Loucy (cell line): ENCODE data around the gene HTD2.
"Not testable (repeated sequence)": the region's sequence is repeated elsewhere in the genome, so short reads cannot be mapped to it uniquely, and the experiment has no call there.

Source experiments
- H2AFZ ChIP-seq: fragments of 200-600 bp; sonication (generic); 2 replicates; pipeline ENCODE4 v1.6.0; 2016; ENCODE audit warnings: antibody characterized with exemption, mild to moderate bottlenecking, low read length, moderate library complexity
- H3F3A ChIP-seq: fragments of 200-600 bp; 2 replicates; pipeline ENCODE4 v1.6.0; 2016; ENCODE audit warnings: antibody characterized with exemption, low read depth, mild to moderate bottlenecking
- H3K27me3 ChIP-seq: fragments of 200-600 bp; sonication (generic); 2 replicates; pipeline ENCODE4 v1.6.1; 2014; ENCODE audit warnings: low read length, mild to moderate bottlenecking; ENCODE audit not compliant: insufficient read depth, poor library complexity, severe bottlenecking
- H3K36me3 ChIP-seq: fragments of 200-600 bp; sonication (generic); 2 replicates; pipeline ENCODE4 v1.6.1; 2016; ENCODE audit warnings: low read length; ENCODE audit not compliant: insufficient read depth
- H3K4me1 ChIP-seq: fragments of 200-600 bp; sonication (generic); 2 replicates; pipeline ENCODE4 v1.5.1; 2014; ENCODE audit warnings: low read length, mild to moderate bottlenecking; ENCODE audit not compliant: insufficient read depth, poor library complexity, severe bottlenecking
- H3K4me2 ChIP-seq: fragments of 200-600 bp; sonication (generic); 2 replicates; pipeline ENCODE4 v1.6.0; 2014; ENCODE audit warnings: antibody characterized with exemption, low read length, low read depth, mild to moderate bottlenecking; ENCODE audit not compliant: poor library complexity, severe bottlenecking
- H3K4me3 ChIP-seq: fragments of 200-600 bp; sonication (generic); 2 replicates; pipeline ENCODE4 v1.5.1; 2014; ENCODE audit warnings: low read length, mild to moderate bottlenecking, mixed read lengths; ENCODE audit not compliant: poor library complexity, severe bottlenecking
- H3K79me2 ChIP-seq: fragments of 200-600 bp; sonication (generic); 2 replicates; pipeline ENCODE4 v1.6.1; 2014; ENCODE audit warnings: low read length; ENCODE audit not compliant: insufficient read depth
- H3K9ac ChIP-seq: fragments of 200-600 bp; sonication (generic); 2 replicates; pipeline ENCODE4 v1.6.0; 2014; ENCODE audit warnings: mild to moderate bottlenecking, low read depth, low read length, moderate library complexity; ENCODE audit not compliant: poor library complexity, severe bottlenecking
- H3K9me2 ChIP-seq: fragments of 200-600 bp; sonication (generic); replicated peaks from 2 replicates; pipeline ENCODE4 v1.6.1; 2016; ENCODE audit warnings: low read depth, low read length, mixed read lengths
- H3K9me3 ChIP-seq: fragments of 200-600 bp; sonication (generic); 2 replicates; pipeline ENCODE4 v1.6.1; 2014; ENCODE audit warnings: mild to moderate bottlenecking, antibody characterized with exemption, low read length, low read depth; ENCODE audit not compliant: insufficient read depth
- H4K20me1 ChIP-seq: fragments of 200-600 bp; sonication (generic); 2 replicates; pipeline ENCODE4 v1.6.0; 2014; ENCODE audit warnings: antibody characterized with exemption, low read length, mild to moderate bottlenecking; ENCODE audit not compliant: insufficient read depth, poor library complexity, severe bottlenecking
- CTCF ChIP-seq: fragments of 200-600 bp; sonication (generic); conservative IDR thresholded peaks from 2 replicates; pipeline ENCODE4 v1.5.1; 2014; ENCODE audit warnings: mild to moderate bottlenecking, antibody characterized with exemption, low read length
- EZH2phosphoT487 ChIP-seq: fragments of 200-600 bp; IDR thresholded peaks from 2 replicates; pipeline ENCODE4 v1.6.1; 2018; ENCODE audit warnings: antibody characterized with exemption, mild to moderate bottlenecking, moderate library complexity, borderline replicate concordance

Gene HTD2

GRCh38 chr3:58260733-58261132 lies 45.6 kb upstream of the HTD2 start:
- no peaks in the 10 kb centered on the region for H3K27me3 ChIP-seq
- H3K36me3 ChIP-seq = peaks cover 2% of the 10 kb centered on the region; the same call in 1 of the 2 replicates
- TF ChIP-seq CTCF (no peak), EZH2phosphoT487 (no peak)
- H4K20me1 ChIP-seq = no peaks in the 10 kb centered on the region
- H3K9ac ChIP-seq = no peak overlapping the region
- H3K4me1 ChIP-seq = no peaks in the 10 kb centered on the region
- no peaks in the 10 kb centered on the region for H3F3A ChIP-seq
- no peak overlapping the region for H3K4me2 ChIP-seq
- no peaks in the 10 kb centered on the region for H3K9me3 ChIP-seq
- H3K4me3 ChIP-seq = no peak overlapping the region
- no peaks in the 10 kb centered on the region for H3K9me2 ChIP-seq
- H2AFZ ChIP-seq = no peak overlapping the region
- H3K79me2 ChIP-seq = no peaks in the 10 kb centered on the region

GRCh38 chr3:58261954-58262666 lies 44.2 kb upstream of the HTD2 start:
- Histone ChIP-seq H3K27me3 (no peaks in the 10 kb centered on the region), H3K4me3 (no peak overlapping the region), H2AFZ (no peak overlapping the region), H3K4me1 (no peaks in the 10 kb centered on the region), H3K79me2 (no peaks in the 10 kb centered on the region), H3K9ac (no peak overlapping the region), H3K4me2 (no peak overlapping the region), H3K9me3 (no peaks in the 10 kb centered on the region), H3F3A (no peaks in the 10 kb centered on the region), H3K9me2 (no peaks in the 10 kb centered on the region), H3K36me3 (peaks cover 2% of the 10 kb centered on the region; the same call in 1 of the 2 replicates), H4K20me1 (no peaks in the 10 kb centered on the region)
- TF ChIP-seq CTCF (no peak), EZH2phosphoT487 (no peak)

GRCh38 chr3:58266577-58266976 lies 39.7 kb upstream of the HTD2 start:
- Histone ChIP-seq H2AFZ (no peak overlapping the region), H3K4me2 (no peak overlapping the region), H3K27me3 (no peaks in the 10 kb centered on the region), H3K36me3 (no peaks in the 10 kb centered on the region), H3K4me1 (no peaks in the 10 kb centered on the region), H3K9ac (no peak overlapping the region), H3K4me3 (no peak overlapping the region), H3F3A (no peaks in the 10 kb centered on the region), H3K79me2 (no peaks in the 10 kb centered on the region), H3K9me2 (no peaks in the 10 kb centered on the region), H4K20me1 (no peaks in the 10 kb centered on the region), H3K9me3 (no peaks in the 10 kb centered on the region)
- TF ChIP-seq EZH2phosphoT487 (no peak), CTCF (no peak)

- not testable (repeated sequence) for H3K4me2 ChIP-seq, H3K9me3 ChIP-seq, H3K27me3 ChIP-seq, H3K36me3 ChIP-seq, H3K79me2 ChIP-seq, H3F3A ChIP-seq, H2AFZ ChIP-seq, H3K4me1 ChIP-seq, H3K4me3 ChIP-seq, H4K20me1 ChIP-seq, H3K9ac ChIP-seq, H3K9me2 ChIP-seq
These were observed 38.8 kb upstream of the HTD2 start for GRCh38 chr3:58267543-58267942.
